Fibroblast of skin of right biceps (primary cell): Measurements from ENCODE around the gene MAP7.
A peak's percentile ranks its signal among the peaks of the same experiment; 100 is the strongest.
"Not testable (repeated sequence)": the region's sequence is repeated elsewhere in the genome, so short reads cannot be mapped to it uniquely, and the experiment has no call there.

Experiments
- DNase-seq: peaks from one replicate; pipeline ENCODE4 v3.0.0-alpha.2; 2013

The MAP7 gene

GRCh38 chr6:136501096-136501495 is 49.1 kb downstream of the MAP7 start:
- DNase-seq = no peak

- no peak for DNase-seq
These were observed 49.8 kb downstream of the MAP7 start for GRCh38 chr6:136500414-136500813.

- DNase-seq = no peak
These were observed 50.9 kb downstream of the MAP7 start for GRCh38 chr6:136499370-136499769.

GRCh38 chr6:136496449-136496848 is 53.8 kb downstream of the MAP7 start:
- not testable (repeated sequence) for DNase-seq

GRCh38 chr6:136494710-136495109 is 55.5 kb downstream of the MAP7 start:
- no peak for DNase-seq

GRCh38 chr6:136494059-136494458 is 56.2 kb downstream of the MAP7 start:
- no peak for DNase-seq

- no peak for DNase-seq
These were observed 57.8 kb downstream of the MAP7 start for GRCh38 chr6:136492409-136492808.

GRCh38 chr6:136491754-136492153 is 58.5 kb downstream of the MAP7 start:
- no peak for DNase-seq

- no peak for DNase-seq
These were observed 59.0 kb downstream of the MAP7 start for GRCh38 chr6:136491251-136491650.

- not testable (repeated sequence) for DNase-seq
These were observed 60.6 kb downstream of the MAP7 start for GRCh38 chr6:136489689-136490033.

- peak; percentile 39 for DNase-seq
These were observed 62.3 kb downstream of the MAP7 start for GRCh38 chr6:136487759-136488425.

- DNase-seq = no peak
These were observed 63.9 kb downstream of the MAP7 start for GRCh38 chr6:136486357-136486756.

- DNase-seq = no peak
These were observed 66.3 kb downstream of the MAP7 start for GRCh38 chr6:136483906-136484305.

- not testable (repeated sequence) for DNase-seq
These were observed 67.2 kb downstream of the MAP7 start for GRCh38 chr6:136483005-136483404.

GRCh38 chr6:136477548-136477947 is 72.7 kb downstream of the MAP7 start:
- DNase-seq = no peak

GRCh38 chr6:136475686-136476085 is 74.5 kb downstream of the MAP7 start:
- no peak for DNase-seq

- DNase-seq = no peak
These were observed 76.0 kb downstream of the MAP7 start for GRCh38 chr6:136474241-136474640.

GRCh38 chr6:136471922-136472321 is 78.3 kb downstream of the MAP7 start:
- no peak for DNase-seq

GRCh38 chr6:136471372-136471771 is 78.8 kb downstream of the MAP7 start:
- no peak for DNase-seq

- no peak for DNase-seq
These were observed 80.2 kb downstream of the MAP7 start for GRCh38 chr6:136470044-136470443.

- DNase-seq = no peak
These were observed 81.1 kb downstream of the MAP7 start for GRCh38 chr6:136469154-136469553.

- DNase-seq = no peak
These were observed 81.5 kb downstream of the MAP7 start for GRCh38 chr6:136468711-136469110.

- DNase-seq = no peak
These were observed 83.0 kb downstream of the MAP7 start for GRCh38 chr6:136467186-136467585.

- no peak for DNase-seq
These were observed 83.4 kb downstream of the MAP7 start for GRCh38 chr6:136466777-136467176.

- peak; percentile 3 for DNase-seq
These were observed 84.4 kb downstream of the MAP7 start for GRCh38 chr6:136465766-136466303.
